ENCODE results near the gene FNDC3B. TPM values are rescaled to one million over a fixed set of nuclear protein-coding genes. Genes with fewer than 3 reads are reported as not detected.

Gene FNDC3B
- total RNA-seq, 1 experiment from 2014 or later, result 48.6 TPM

GRCh38 chr3:172161959-172162358 is 122.6 kb downstream of the FNDC3B start:
- CTCF ChIA-PET, result no interaction called here

DNA sequence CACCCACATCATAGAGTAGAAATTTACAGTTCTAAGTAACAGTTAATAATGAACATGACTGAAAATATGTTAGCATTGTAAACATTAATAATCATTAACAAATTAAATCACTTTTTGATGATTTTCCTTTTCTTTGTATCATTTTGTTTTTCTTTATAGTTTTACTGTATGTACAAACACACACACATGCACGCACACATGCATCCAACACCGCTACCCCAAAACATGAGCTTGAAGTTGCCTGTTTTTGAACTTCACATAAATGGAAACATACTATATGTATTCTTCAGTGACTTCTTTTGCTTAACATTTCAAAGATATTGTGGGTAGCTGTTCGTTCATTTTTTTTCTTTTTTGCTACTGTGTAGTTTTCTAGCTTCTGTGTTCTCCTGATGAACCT is 123.9 kb downstream of the FNDC3B start:
- H3K4me1 ChIP-seq (ENCODE audit: insufficient read depth, low read length), result peaks cover 29% of the 10 kb centered on the region

More at GRCh38 chr3:172161959-172162358, 122.6 kb downstream of the FNDC3B start:
- no peak overlapping the region for H2AFZ ChIP-seq (ENCODE audit: low read length)
- no TSS peak for BruUV-seq (replicated peaks)
- ATAC-seq, result no peak
- DNase-seq, result no peak
- no peak overlapping the region for H3K4me3 ChIP-seq (ENCODE audit: low read length)
- H3K27ac ChIP-seq (ENCODE audit: low read length), result no peak overlapping the region
- no peak for TF ChIP-seq CTCF (conservative IDR thresholded peaks at IDR 0.05; ENCODE audit: low read depth, low read length)
- TF ChIP-seq EZH2phosphoT487 (IDR thresholded peaks at IDR 0.05; ENCODE audit: borderline replicate concordance, low read length), result no peak
- no peak for TF ChIP-seq EZH2 (IDR thresholded peaks at IDR 0.05; ENCODE audit: low read length, unreplicated experiment)
- peaks cover 98% of the 10 kb centered on the region for H3K79me2 ChIP-seq (ENCODE audit: low read length)
- H3K4me2 ChIP-seq (ENCODE audit: low read length), result no peak overlapping the region
- no peaks in the 10 kb centered on the region for H3K36me3 ChIP-seq (ENCODE audit: low read depth, low read length)
- POLR2A ChIA-PET (ENCODE audit: unreplicated experiment), result no interaction called here
- no peak overlapping the region for H3K9ac ChIP-seq (ENCODE audit: low read length)
- H3F3A ChIP-seq (ENCODE audit: low read length, unreplicated experiment), result no peaks in the 10 kb centered on the region
- 0 out of 2 replicates have a peak, but pooled peaks cover 4% of the 10 kb centered on the region for H4K20me1 ChIP-seq (ENCODE audit: low read length)
- intact Hi-C loops (cut with micrococcal nuclease), result no loop called here
- H3K9me2 ChIP-seq (replicated peaks; ENCODE audit: low read length), result no peaks in the 10 kb centered on the region
- peaks cover 20% of the 10 kb centered on the region for H3K4me1 ChIP-seq (ENCODE audit: insufficient read depth, low read length)
- no peaks in the 10 kb centered on the region for H3K27me3 ChIP-seq (ENCODE audit: low read length)
- no peaks in the 10 kb centered on the region for H3K9me3 ChIP-seq (ENCODE audit: low read length)

More for the DNA sequence above, 123.9 kb downstream of the FNDC3B start:
- no peaks in the 10 kb centered on the region for H3K9me3 ChIP-seq (ENCODE audit: low read length)
- H3K79me2 ChIP-seq (ENCODE audit: low read length), result peaks cover 98% of the 10 kb centered on the region
- H2AFZ ChIP-seq (ENCODE audit: low read length), result no peak overlapping the region
- no peak overlapping the region for H3K4me3 ChIP-seq (ENCODE audit: low read length)
- ChIA-PET POLR2A (ENCODE audit: unreplicated experiment) (no interaction called here), CTCF (no interaction called here)
- ATAC-seq (no peak), DNase-seq (no peak)
- H3K9me2 ChIP-seq (replicated peaks; ENCODE audit: low read length), result no peaks in the 10 kb centered on the region
- H3F3A ChIP-seq (ENCODE audit: low read length, unreplicated experiment), result peaks cover 2% of the 10 kb centered on the region
- 0 out of 2 replicates have a peak, but pooled peaks cover 4% of the 10 kb centered on the region for H4K20me1 ChIP-seq (ENCODE audit: low read length)
- H3K27ac ChIP-seq (ENCODE audit: low read length), result no peak overlapping the region
- no peak overlapping the region for H3K4me2 ChIP-seq (ENCODE audit: low read length)
- no peaks in the 10 kb centered on the region for H3K36me3 ChIP-seq (ENCODE audit: low read depth, low read length)
- no TSS peak for BruUV-seq (replicated peaks)
- no peak overlapping the region for H3K9ac ChIP-seq (ENCODE audit: low read length)
- intact Hi-C loops (cut with micrococcal nuclease), result no loop called here
- TF ChIP-seq EZH2 (IDR thresholded peaks at IDR 0.05; ENCODE audit: low read length, unreplicated experiment), result no peak
- no peak for TF ChIP-seq CTCF (conservative IDR thresholded peaks at IDR 0.05; ENCODE audit: low read depth, low read length)
- TF ChIP-seq EZH2phosphoT487 (IDR thresholded peaks at IDR 0.05; ENCODE audit: borderline replicate concordance, low read length), result no peak
- no peaks in the 10 kb centered on the region for H3K27me3 ChIP-seq (ENCODE audit: low read length)
